ENCODE data around the gene BTBD8.

Gene BTBD8

GRCh38 chr1:92094090-92094489 lies 13.9 kb downstream of the BTBD8 start:
- DNase-seq, result no peak

- DNase-seq, result no peak
These were observed 14.4 kb downstream of the BTBD8 start for GRCh38 chr1:92094595-92094994.

GRCh38 chr1:92095874-92096273 lies 15.7 kb downstream of the BTBD8 start:
- DNase-seq, result no peak

- no peak for DNase-seq
These were observed 16.2 kb downstream of the BTBD8 start for GRCh38 chr1:92096317-92096716.

- no peak for DNase-seq
These were observed 25.5 kb downstream of the BTBD8 start for GRCh38 chr1:92105546-92106081.

- DNase-seq, result no peak
These were observed 28.5 kb downstream of the BTBD8 start for GRCh38 chr1:92108631-92109030.

GRCh38 chr1:92117526-92117925 lies 37.4 kb downstream of the BTBD8 start:
- DNase-seq, result no peak

GRCh38 chr1:92118826-92119225 lies 38.7 kb downstream of the BTBD8 start:
- no peak for DNase-seq

- DNase-seq, result no peak
These were observed 43.7 kb downstream of the BTBD8 start for GRCh38 chr1:92123868-92124267.

GRCh38 chr1:92125204-92125603 lies 45.1 kb downstream of the BTBD8 start:
- DNase-seq, result no peak

- DNase-seq, result no peak
These were observed 45.9 kb downstream of the BTBD8 start for GRCh38 chr1:92126088-92126487.

GRCh38 chr1:92134331-92134730 lies 54.2 kb downstream of the BTBD8 start:
- DNase-seq, result no peak

GRCh38 chr1:92136341-92136740 lies 56.2 kb downstream of the BTBD8 start:
- DNase-seq, result no peak

GRCh38 chr1:92154934-92155333 lies 74.8 kb downstream of the BTBD8 start:
- no peak for DNase-seq

- DNase-seq, result no peak
These were observed 79.4 kb downstream of the BTBD8 start for GRCh38 chr1:92159593-92159992.

- no peak for DNase-seq
These were observed 85.2 kb downstream of the BTBD8 start for GRCh38 chr1:92165389-92165788.

GRCh38 chr1:92167151-92167550 lies 87.0 kb downstream of the BTBD8 start:
- DNase-seq, result no peak

- no peak for DNase-seq
These were observed 88.5 kb downstream of the BTBD8 start for GRCh38 chr1:92168657-92169056.

GRCh38 chr1:92169214-92170005 lies 89.3 kb downstream of the BTBD8 start:
- no peak for DNase-seq

- DNase-seq, result no peak
These were observed 104.5 kb downstream of the BTBD8 start for GRCh38 chr1:92184632-92185031.

GRCh38 chr1:92186081-92186480 lies 105.9 kb downstream of the BTBD8 start:
- no peak for DNase-seq

GRCh38 chr1:92188436-92189255 lies 108.5 kb downstream of the BTBD8 start:
- DNase-seq, result no peak

GRCh38 chr1:92191726-92192125 lies 111.6 kb downstream of the BTBD8 start:
- no peak for DNase-seq

GRCh38 chr1:92192246-92192645 lies 112.1 kb downstream of the BTBD8 start:
- no peak for DNase-seq

All from NCI-H1436 treated with DMSO at 0.1 percent for 48 hours (cell line).